Epithelial cell of proximal tubule (primary cell): ENCODE measurements around the gene IFT81. TPM values are rescaled to one million over a fixed set of nuclear protein-coding genes. Genes with fewer than 3 reads are reported as not detected.

Experiments
- DNase-seq: peaks from one replicate; pipeline ENCODE4 v3.0.0-alpha.2; 2011; ENCODE audit warnings: low read depth
- H3K4me3 ChIP-seq: 2 replicates; pipeline ENCODE4 v1.5.1; 2011; ENCODE audit warnings: low read depth, mild to moderate bottlenecking, low read length
- total RNA-seq: library from RNA; depleted of rRNA; stranded (reverse); fragments of >200 nt; gene quantifications from 2 replicates; pipeline ENCODE4 v1.2.3, GENCODE V29; 2015
- TF ChIP-seq, protein P1 (sequence below): conservative IDR thresholded peaks from 2 replicates; pipeline ENCODE4 v1.5.1; 2012; ENCODE audit warnings: low read depth, mild to moderate bottlenecking, low read length

Gene IFT81
- total RNA-seq, 1 donor from 2014 or later, result 10.7 TPM

DNA sequence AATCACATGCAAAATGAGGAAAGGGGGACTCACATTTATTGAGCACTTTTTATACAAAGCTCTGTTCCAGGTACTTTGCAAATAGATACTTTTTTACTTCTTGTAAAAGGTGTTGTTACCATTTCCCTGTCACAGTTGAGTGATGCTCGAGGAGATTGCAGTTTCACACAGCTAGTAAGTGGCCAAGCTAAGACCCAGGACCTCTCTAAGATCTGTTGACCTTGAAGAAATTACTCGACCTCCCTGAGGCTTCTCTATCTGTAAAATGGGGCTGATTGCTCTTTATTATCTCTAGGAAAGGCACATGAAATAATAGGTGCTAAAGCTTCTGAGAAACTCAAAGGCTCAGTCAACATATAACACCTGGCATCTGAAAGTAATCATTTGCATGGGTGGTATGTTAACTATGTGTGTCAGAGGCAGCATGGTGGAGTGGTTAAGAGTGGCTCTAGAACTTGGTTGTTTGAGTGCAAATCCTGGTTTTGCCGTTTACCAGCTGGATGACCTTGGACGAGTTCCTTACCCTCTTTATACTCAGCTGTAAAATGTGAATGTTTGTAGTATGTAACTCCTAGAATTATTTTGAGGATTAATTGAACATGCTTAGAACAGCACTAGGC is 41.5 kb downstream of the IFT81 start:
- no peak for DNase-seq
- H3K4me3 ChIP-seq, result no peak overlapping the region
- TF ChIP-seq, protein P1, sequence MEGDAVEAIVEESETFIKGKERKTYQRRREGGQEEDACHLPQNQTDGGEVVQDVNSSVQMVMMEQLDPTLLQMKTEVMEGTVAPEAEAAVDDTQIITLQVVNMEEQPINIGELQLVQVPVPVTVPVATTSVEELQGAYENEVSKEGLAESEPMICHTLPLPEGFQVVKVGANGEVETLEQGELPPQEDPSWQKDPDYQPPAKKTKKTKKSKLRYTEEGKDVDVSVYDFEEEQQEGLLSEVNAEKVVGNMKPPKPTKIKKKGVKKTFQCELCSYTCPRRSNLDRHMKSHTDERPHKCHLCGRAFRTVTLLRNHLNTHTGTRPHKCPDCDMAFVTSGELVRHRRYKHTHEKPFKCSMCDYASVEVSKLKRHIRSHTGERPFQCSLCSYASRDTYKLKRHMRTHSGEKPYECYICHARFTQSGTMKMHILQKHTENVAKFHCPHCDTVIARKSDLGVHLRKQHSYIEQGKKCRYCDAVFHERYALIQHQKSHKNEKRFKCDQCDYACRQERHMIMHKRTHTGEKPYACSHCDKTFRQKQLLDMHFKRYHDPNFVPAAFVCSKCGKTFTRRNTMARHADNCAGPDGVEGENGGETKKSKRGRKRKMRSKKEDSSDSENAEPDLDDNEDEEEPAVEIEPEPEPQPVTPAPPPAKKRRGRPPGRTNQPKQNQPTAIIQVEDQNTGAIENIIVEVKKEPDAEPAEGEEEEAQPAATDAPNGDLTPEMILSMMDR, result no peak

DNA sequence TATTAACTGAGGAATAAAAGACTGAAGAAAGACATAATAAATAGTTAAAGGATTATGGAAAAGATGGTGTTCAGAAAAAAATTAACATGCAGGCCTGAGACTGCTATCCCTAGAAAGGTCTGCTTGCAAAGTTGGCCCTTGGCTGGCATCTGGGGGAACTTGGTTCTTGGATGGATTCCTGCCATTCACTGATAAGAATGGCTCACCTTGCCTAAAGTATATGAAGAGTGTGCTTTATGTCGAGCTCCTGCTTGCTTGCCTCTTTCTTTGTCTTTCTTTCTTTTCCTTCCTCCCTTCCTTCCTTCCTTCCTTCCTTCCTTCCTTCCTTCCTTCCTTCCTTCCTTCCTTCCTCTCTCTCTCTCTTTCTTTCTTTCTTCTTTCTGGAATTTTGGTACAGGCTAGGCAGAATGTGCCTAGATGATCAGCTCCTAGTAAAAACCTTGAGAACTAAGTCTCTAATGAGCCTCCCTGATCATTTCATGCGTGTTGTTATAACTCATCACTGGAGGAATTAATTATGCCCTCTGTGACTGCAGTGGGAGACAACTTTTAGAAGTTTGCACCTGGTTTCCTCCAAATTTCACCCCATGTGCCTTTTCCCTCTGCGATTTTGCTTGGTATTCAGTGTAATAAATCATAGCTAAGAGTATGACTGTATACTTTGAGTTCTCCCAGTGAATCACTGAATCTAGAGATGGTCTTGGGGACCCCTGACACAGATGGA is 44.7 kb downstream of the IFT81 start:
- TF ChIP-seq, protein P1, result no peak
- DNase-seq, result no peak
- no peak overlapping the region for H3K4me3 ChIP-seq

DNA sequence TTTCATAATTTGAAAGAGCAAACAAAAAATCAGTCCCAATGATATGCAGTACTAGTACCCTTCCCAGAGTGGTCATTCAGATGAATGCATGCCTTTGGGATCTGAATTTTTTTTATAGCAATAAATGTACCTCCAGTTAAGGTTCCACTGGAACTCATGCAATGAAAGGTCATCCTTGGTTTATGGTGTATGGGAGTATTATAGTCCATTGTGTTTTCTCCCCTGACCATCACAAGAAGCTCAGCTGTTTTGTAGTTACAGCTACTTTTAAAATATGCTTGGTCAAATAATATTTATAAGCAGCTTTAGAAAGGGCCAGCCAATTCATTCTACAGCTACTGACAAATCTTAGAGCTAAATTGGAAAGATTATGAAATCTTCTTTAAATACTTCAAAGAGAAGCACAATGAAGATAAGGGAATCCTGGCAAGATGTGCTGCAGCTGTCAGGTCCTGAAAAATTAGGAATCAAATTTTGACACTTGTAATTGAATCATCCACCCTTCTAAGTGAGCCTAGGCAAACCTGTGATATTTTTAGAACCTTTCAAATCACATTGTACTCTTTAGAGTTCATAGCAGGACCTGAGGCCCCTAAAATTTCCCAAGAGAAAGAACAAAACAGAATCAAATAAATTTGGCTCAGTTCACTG is 46.5 kb downstream of the IFT81 start:
- H3K4me3 ChIP-seq, result no peak overlapping the region
- DNase-seq, result no peak
- TF ChIP-seq, protein P1, result no peak

DNA sequence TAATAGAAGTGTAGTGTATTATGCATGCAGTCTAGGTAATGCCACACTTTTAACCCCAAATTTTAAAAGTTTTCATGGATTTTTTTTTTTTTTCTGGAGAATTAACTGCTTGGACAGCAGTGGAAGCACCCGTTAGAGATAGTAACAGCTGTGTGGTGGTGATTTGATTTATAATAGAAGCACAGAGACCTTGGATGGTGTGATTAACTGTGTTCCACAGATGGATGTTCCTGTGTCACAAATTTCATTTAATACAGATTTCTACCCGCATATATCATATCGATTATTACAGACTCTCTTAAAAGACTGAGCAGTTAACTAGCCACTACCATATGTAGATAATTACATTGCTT is 47.0 kb downstream of the IFT81 start:
- H3K4me3 ChIP-seq, result no peak overlapping the region
- TF ChIP-seq, protein P1, result no peak
- DNase-seq, result no peak

DNA sequence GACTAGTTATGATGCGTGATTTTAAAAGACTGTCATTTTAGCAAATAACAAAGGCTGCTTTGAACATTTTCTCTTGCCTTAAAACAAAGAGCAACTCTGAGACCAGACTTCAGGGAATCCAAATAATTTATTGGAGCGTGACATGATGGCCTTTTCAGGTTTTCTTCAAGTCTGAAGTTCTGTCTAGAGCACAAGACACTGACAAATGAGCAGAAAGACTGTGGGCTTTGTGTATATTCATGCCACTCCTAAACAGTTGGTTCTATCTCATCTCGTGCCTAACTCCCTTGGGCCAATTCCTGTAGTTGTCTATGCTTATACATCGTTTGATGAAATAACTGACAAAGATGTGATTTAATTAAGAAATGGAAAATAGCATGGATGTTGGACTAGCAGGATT is 47.5 kb downstream of the IFT81 start:
- H3K4me3 ChIP-seq, result no peak overlapping the region
- TF ChIP-seq, protein P1, result no peak
- no peak for DNase-seq

DNA sequence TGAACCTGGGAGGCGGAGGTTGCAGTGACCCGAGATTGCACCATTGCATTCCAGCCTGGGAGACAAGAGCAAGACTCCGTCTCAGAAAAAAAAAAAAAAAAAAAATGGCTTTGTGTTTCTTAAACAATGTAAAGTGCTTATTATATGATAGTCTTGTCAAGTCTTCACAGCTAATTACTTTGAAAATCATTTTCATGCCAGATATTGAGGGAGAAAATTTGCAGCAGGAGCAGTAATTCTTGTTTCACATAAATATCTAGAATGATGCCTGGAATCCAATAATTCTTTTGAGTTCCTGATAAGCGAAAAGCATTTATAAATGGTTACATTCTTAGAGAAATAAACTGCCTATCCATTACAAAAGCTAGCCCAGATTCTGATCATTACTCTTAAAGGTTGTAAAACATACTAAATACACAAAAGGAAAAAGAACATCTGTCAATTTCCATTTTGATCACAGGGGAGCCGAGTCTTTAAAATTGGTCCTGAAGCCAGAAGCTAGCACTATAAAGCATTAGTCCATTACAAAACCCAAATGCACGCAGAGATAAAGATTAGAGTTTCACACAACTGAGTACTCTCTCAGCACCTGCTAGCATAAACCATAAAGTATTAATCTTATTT is 50.3 kb downstream of the IFT81 start:
- DNase-seq, result no peak
- H3K4me3 ChIP-seq, result no peak overlapping the region
- TF ChIP-seq, protein P1, result no peak
